HG02840 (cell line): ENCODE data around the gene SRSF2.
"Not testable (repeated sequence)": the region's sequence is repeated elsewhere in the genome, so short reads cannot be mapped to it uniquely, and the experiment has no call there.

Experiments used
- ATAC-seq: cut with Tn5 transposase; IDR thresholded peaks from one replicate; pipeline ENCODE4 v1.9.1; 2021; ENCODE audit warnings: mild to moderate bottlenecking, moderate library complexity, moderate number of reproducible peaks; ENCODE audit not compliant: unreplicated experiment, low FRiP score

Gene SRSF2

DNA sequence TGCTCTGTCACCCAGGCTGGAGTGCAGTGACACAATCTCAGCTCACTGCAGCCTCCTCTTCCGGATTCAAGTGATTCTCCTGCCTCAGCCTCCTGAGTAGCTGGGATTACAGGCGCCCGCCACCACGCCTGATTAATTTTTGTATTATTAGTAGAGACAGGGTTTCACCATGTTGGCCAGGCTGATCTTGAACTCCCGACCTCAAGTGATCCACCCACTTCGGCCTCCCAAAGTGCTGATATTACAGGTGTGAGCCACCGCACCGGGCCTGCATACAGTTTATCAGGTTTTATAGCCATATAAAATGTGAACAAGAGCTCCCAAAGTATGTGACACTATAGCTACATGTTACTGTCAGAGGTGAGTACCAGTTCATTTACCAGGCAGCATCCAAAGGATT lies 14.2 kb downstream of the SRSF2 start:
- ATAC-seq: not testable (repeated sequence)

GRCh38 chr17:76722279-76722678 lies 14.9 kb downstream of the SRSF2 start:
- no peak for ATAC-seq

DNA sequence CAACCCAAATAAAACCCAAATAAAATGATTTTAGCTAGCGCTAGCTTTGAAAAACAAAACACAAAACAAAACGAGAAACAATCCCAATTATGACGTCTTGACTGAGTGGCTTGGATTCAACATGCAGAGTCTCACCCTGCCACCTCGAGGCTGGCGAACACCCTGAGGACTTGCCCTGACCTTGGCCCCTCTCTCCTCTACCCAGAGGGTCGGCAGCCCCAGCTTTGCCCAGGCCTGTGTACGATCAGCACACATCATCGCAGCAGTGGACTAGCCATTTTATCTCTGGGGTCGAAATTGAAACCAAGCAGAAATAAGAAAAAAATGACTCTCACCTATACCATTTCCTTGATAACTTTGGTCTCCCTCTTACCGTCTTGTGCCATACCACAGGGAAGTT lies 15.7 kb downstream of the SRSF2 start:
- no peak for ATAC-seq

- no peak for ATAC-seq
Observed at GRCh38 chr17:76720941-76721340, 16.2 kb downstream of the SRSF2 start.

DNA sequence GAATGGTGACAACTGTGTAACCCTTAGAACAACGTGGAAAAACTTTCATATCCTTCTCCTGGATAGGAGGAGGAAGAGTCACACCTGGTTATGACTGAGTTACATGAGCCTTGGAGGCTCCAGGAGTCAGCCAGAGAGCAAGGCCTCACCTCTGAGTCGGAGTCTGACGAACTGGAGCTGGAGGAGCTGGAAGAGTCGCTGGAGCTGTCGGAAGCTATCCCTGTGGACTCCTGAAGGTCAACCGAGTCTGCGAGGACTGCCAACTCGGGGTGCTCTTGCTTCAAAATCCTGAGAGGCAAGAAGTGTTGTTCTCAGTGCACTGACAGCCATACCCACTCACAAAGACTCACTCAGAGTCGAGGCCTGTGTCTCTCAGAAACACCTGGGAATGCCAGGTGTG lies 16.9 kb downstream of the SRSF2 start:
- ATAC-seq: no peak

DNA sequence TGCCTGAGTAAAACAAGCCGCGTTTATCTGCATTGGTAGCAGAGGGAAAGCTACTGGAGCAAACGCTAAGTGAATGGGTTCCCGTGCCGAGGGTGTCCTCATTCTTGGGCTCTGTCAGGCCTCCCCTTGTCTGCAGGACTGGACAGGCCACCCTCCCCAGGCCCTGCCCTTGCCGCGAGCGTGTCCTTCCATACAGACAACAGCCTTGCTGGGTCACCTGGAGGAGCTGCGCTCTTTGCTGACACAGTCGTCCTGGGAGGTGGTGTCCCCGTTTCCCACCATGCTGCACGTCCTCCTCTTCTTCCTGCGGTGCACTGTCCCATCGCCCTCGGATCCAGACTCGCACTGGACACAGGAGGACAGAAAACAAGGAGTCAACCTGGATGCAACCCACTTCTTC lies 18.6 kb downstream of the SRSF2 start:
- no peak for ATAC-seq

GRCh38 chr17:76716839-76717215 lies 20.3 kb downstream of the SRSF2 start:
- ATAC-seq: no peak

- ATAC-seq: no peak
Observed at GRCh38 chr17:76716146-76716838, 20.8 kb downstream of the SRSF2 start.

DNA sequence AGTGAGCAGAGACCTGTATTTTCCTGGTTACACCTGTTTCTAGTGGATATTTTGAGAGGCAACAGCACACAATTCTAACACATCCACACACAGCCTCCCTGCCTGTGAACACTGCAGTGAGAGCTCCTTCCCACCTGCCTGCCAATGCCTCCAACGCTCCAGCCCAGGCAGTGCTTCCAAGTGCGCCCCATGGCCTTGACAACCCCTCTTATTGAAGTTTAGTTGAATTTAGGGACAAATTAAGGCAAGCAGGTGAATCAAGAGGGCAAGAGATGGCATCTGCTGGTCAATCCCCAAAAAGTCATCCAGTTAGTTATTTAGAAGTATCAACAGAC lies 21.7 kb downstream of the SRSF2 start:
- ATAC-seq: no peak

DNA sequence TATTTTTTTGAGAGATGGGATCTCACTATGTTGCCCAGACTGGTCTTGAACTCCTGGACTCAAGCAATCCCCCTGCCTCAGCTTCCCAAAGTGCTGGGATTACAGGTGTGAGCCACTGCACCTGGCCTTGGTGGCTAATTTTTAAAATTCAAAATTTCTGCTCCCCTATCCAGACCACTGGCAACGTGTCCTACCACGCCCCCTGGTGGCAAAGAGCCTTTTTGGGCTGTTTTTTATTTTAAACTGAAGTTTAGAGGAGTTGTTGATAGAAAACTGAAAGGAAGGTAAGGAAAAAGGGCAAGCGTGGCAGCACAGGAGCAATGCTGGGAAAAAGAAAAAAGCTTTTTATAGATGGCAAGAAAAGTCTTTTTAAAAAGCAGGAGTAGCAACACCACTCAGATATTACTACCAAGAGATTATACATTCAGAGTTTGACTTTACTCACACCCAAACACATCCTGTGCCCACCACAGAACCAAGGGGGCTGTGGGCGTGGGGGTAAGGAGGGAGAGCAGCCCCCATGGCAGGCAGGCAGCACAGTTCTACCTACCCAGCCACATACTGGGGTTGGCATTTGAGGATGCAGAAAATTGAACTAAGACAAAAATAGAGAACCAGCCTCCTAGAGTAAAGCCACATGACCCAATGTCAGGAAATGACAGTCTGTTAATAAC lies 22.2 kb downstream of the SRSF2 start:
- ATAC-seq: no peak

DNA sequence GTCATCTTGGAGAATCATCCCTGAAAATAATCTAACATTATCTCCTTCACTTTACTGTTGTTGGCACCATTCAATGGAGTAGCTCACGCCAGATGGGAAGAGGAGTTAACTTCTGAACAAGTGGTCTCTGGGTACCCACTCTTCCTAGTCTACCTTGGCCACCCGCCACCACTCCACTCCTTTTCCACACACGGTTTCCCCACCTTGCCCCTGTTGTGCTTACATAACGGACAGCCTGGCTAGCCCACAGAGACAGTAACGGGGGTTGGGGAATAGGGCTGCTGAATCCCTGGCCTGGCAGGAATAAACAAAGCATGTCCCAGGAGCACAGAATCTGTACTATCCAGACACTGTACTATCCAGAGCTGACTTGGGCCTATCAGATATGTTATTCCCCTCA lies 22.8 kb downstream of the SRSF2 start:
- no peak for ATAC-seq

DNA sequence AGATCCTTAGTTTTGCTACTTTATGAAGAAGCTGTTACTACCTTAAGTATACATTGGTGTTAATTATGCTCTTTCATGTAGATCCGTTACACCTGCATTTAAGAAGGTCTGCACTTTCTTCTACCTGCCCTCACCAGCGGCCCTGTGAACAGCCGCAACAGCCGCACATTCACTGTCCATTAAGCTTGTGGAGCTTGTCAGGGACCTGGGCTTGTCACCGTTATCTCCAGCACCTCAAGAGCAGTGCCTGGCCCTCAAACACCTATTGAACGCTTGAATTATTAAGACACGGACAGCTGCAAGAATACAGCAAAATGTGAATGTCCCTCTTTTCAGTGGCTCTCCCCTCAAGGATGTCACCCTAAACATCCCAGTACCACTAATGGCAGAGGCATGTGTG lies 23.4 kb downstream of the SRSF2 start:
- ATAC-seq: no peak

- ATAC-seq: not testable (repeated sequence)
Observed at GRCh38 chr17:76712321-76712720, 24.8 kb downstream of the SRSF2 start.

GRCh38 chr17:76710863-76711611 lies 26.1 kb downstream of the SRSF2 start, which contains the start of gene MXRA7:
TSS of gene MXRA7 (minus strand) at chr17:76710965. CDS start at chr17:76710946, 19 bp downstream.
- ATAC-seq: no peak

DNA sequence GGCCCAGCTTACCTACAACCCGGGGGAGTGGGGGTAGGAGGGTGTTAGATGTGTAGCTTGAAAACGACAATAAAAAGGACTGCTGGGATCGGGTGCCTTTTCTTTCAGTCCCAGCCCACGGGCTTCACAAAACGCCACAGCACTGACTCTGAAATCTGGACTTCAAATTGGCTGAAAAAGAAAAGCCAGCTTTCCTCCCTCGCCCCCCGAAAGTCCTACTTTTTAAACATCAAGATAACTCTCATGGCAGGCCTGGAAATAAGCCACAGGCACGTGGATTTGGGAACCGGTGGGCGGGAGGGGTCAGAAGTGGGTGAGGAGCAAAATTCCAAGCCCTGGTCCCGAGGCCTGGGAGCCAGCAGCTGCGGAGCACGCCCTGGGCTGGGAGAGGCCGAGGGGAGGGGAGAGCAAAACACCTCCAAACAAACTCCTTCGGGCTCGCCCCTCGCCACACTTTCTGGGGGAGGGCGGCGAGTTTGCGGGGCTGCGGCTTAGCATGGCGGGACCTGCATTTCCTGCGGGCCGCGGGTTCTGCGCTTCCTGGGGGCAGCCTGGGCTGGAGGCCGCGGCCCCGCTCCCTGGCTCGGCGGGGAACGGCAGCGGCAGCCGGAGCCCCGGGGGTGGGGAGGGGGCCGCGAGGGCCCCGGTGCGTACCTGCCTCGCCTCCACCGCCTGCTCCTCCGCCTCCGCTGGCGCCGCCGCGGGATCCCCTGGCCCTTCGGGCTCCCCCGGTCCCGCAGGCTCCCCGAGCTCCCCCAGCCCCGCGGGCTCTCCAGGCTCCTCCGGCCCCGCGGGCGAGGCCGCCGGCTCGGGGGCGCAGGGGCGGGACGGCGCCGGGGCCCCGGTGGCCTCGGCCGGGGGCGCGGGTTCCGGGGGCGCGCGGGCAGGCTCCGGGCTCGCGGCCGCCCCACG lies 26.9 kb downstream of the SRSF2 start:
- ATAC-seq: not testable (repeated sequence)

DNA sequence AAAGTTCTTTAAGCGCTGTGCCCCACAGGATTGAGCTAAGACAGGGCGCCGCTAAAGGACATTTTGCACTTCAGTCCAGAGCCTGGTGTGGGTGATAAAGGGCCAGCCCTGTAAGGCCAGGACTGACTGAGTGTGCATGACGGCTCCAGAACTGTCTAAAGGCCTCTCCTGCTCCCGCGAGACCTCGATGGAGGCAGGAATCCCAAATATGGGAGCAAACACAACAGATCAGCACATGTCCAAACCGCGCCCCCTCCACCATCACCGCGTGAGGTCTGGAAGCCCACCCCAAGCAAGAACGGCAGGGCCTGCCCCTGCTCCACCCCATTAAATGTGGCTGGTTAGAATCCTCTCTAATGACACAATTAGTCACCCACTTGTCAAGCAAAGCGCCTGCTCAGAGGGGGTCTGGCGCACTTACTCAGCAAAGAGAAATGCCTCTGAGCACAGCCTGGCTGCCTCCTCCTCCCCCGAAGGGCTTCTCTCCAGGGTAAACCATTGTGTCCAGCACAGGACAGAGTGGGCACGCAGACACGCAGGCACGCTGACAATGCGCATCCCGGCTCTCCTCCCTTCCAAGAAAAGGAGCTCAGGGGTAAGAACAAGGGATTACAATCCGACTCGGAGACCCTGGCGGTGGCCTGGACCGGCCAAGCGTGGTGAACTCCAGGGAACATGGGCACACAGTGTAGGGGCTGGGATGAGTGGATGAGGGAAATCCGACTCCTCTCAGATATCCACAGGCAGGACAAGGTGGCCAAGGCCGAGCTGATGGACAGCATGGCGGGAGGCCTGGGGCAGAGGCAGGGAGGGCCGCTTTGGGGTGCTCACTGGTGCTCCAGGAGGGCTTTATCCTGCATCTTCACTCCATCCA lies 27.8 kb downstream of the SRSF2 start:
- no peak for ATAC-seq

- ATAC-seq: no peak
Observed at GRCh38 chr17:76707985-76708807, 28.9 kb downstream of the SRSF2 start.

DNA sequence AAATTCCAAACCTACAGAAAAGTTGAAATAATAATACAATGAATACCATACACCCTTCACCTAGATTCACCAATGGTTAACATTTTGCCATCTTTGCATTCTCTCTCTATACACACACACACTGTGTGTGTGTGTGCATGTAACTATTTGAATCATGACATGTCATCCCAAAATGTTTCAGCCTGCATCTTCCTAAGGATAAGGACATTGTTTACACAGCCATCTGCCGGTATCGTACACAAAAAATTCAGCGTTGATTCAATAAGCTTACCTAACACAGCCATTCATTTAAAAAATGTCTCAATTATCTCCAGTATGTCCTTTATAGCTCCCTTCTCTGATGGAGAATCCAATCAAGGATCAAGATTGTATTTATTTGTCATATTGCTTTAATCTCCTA lies 30.3 kb downstream of the SRSF2 start:
- no peak for ATAC-seq

- no peak for ATAC-seq
Observed at GRCh38 chr17:76704805-76705204, 32.3 kb downstream of the SRSF2 start.
